NT2/D1 (cell line): ENCODE measurements around the gene TMEM52B.

Experiments used
- SUZ12 ChIP-seq: IDR thresholded peaks from 2 replicates; pipeline ENCODE4 v1.6.1; 2011; ENCODE audit not compliant: insufficient read length, insufficient read depth; ENCODE audit errors: extremely low read depth
- ZNF274 ChIP-seq: IDR thresholded peaks from 2 replicates; pipeline ENCODE4 v1.6.1; 2011; ENCODE audit warnings: mild to moderate bottlenecking, low read depth, low read length

DNA sequence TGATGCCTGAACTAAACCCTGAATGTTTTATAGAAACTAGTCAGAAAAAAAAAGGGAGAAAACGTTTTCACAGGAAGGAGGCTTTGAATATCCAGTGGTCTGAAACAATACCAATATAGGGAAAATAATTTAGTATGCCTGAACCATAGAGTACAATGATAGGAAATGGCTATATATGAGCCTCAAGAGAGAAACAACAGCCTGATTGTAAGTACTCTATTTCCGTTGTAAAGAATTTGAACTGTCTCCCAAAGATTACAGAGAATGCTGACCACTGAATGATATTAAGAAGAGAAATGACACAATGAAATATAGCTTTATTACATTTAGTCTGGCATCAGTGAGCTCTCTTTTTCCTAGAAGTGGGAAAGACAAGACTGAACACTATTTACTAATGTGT is 28.3 kb downstream of the TMEM52B start:
- no peak for TF ChIP-seq ZNF274
- no peak for TF ChIP-seq SUZ12
